Gastrocnemius medialis (tissue), 4 donors: ENCODE measurements around the gene TMEM169. TPM values are rescaled to one million over a fixed set of nuclear protein-coding genes. Genes with fewer than 3 reads are reported as not detected.

Experiments
- ATAC-seq, 2 donors: fragments of 150-250 bp; one replicate each; pipeline ENCODE4 v1.9.1; 2016
- DNase-seq, 2 donors: peaks; one replicate each; pipeline ENCODE4 v3.0.0-alpha.2; 2019
- H3K27ac ChIP-seq, 4 donors: fragments of 200-600 bp; sonication (generic); 1 replicate in 1 of 4; 2 replicates in 3 of 4; pipeline ENCODE4 v1.5.1; 2016 to 2018; ENCODE audit warnings: mild to moderate bottlenecking in 2 of 4, moderate library complexity in 1 of 4
- H3K27me3 ChIP-seq, 3 donors: fragments of 200-600 bp; sonication (generic) in 2 of 3; 1 replicate in 1 of 3; 2 replicates in 2 of 3; pipeline versions ENCODE4 v1.5.1 to v1.6.0; 2016 to 2019; ENCODE audit warnings: mild to moderate bottlenecking in 1 of 3, moderate library complexity in 1 of 3
- H3K36me3 ChIP-seq, 2 donors: fragments of 200-600 bp; sonication (generic) in 1 of 2; one replicate each; pipeline ENCODE4 v1.5.1; 2017 to 2018
- H3K4me1 ChIP-seq, 2 donors: fragments of 200-600 bp; sonication (generic) in 1 of 2; one replicate each; pipeline ENCODE4 v1.5.1; 2016 to 2017; ENCODE audit warnings: mild to moderate bottlenecking in 2 of 2
- H3K4me3 ChIP-seq, 4 donors: fragments of 200-600 bp; sonication (generic) in 3 of 4; 1 replicate in 1 of 4; 2 replicates in 3 of 4; pipeline ENCODE4 v1.5.1; 2016 to 2019; ENCODE audit warnings: mild to moderate bottlenecking in 2 of 4
- H3K9me3 ChIP-seq, 3 donors: fragments of 200-600 bp; sonication (generic) in 2 of 3; 1 replicate in 1 of 3; 2 replicates in 2 of 3; pipeline ENCODE4 v1.5.1; 2016 to 2019
- POLR2A ChIP-seq, 2 donors: fragments of 450-650 bp; IDR thresholded peaks; one replicate each; pipeline ENCODE4 v1.6.1; 2017; ENCODE audit warnings: antibody characterized with exemption in 2 of 2, mild to moderate bottlenecking in 2 of 2, moderate library complexity in 2 of 2
- in situ Hi-C, 4 donors: fragments of 200-750 bp; cut with MboI; loops; one replicate each; pipeline versions ENCODE4 v1.15.0 to v1.8.0; 2017; ENCODE audit warnings: low sequenced_read_pairs in 4 of 4
- intact Hi-C: fragments of 100-400 bp; cut with DNase I; formaldehyde crosslinking; loops from one replicate; pipeline ENCODE4 v1.15.1; 2023; ENCODE audit warnings: low total_unique reads
- total RNA-seq, 4 donors: library from RNA; depleted of rRNA; stranded (reverse); fragments of >200 nt; gene quantifications; one replicate each; pipeline versions ENCODE4 v1.1.0 to v1.2.3, GENCODE V29; 2016
- TF ChIP-seq, protein P1 (sequence below), 5 experiments: fragments of 450-650 bp in 3 of 5; fragments of 200-600 bp in 2 of 5; sonication (generic) in 2 of 5; IDR thresholded peaks in 4 of 5; conservative IDR thresholded peaks in 1 of 5; 1 replicate in 4 of 5; 2 replicates in 1 of 5; pipeline ENCODE4 v1.5.1; 2016 to 2019; ENCODE audit warnings: antibody characterized with exemption in 5 of 5, mild to moderate bottlenecking in 3 of 5, moderate library complexity in 3 of 5

TMEM169 gene
- total RNA-seq, 4 donors from 2014 or later = not detected

- intact Hi-C loops = loop anchor here (2.0 kb wide), 2 partner anchors 32 to 298 kb away; partner anchors contain the start of gene SMARCAL1
- no peaks in the 10 kb centered on the region for H3K27me3 ChIP-seq
- peak overlapping the region; percentile 78 to 87 (median 84) for H3K27ac ChIP-seq
- peak overlapping the region; percentile 56 to 71 (median 64) for H3K4me3 ChIP-seq
- no peaks in the 10 kb centered on the region for H3K9me3 ChIP-seq
- in situ Hi-C loops = loop anchor here (10.0 to 25.0 kb wide), 2 partner anchors 297 to 300 kb away; partner anchors contain the start of gene SMARCAL1 (in 4 of the 4)
- peak; percentile 96 to 98 for DNase-seq
- TF ChIP-seq, protein P1, sequence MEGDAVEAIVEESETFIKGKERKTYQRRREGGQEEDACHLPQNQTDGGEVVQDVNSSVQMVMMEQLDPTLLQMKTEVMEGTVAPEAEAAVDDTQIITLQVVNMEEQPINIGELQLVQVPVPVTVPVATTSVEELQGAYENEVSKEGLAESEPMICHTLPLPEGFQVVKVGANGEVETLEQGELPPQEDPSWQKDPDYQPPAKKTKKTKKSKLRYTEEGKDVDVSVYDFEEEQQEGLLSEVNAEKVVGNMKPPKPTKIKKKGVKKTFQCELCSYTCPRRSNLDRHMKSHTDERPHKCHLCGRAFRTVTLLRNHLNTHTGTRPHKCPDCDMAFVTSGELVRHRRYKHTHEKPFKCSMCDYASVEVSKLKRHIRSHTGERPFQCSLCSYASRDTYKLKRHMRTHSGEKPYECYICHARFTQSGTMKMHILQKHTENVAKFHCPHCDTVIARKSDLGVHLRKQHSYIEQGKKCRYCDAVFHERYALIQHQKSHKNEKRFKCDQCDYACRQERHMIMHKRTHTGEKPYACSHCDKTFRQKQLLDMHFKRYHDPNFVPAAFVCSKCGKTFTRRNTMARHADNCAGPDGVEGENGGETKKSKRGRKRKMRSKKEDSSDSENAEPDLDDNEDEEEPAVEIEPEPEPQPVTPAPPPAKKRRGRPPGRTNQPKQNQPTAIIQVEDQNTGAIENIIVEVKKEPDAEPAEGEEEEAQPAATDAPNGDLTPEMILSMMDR (IDR thresholded peaks at IDR 0.05 in 4 of 5, conservative IDR thresholded peaks at IDR 0.05 in 1 of 5) = peak; percentile 85 to 87 (median 86)
- TF ChIP-seq POLR2A (IDR thresholded peaks at IDR 0.05) = peak in 1 of 2 donors; percentile 37
- peaks cover 0 to 70% of the 10 kb centered on the region in 2 donors for H3K36me3 ChIP-seq
- peaks cover 22 to 34% of the 10 kb centered on the region in 2 donors for H3K4me1 ChIP-seq
- ATAC-seq = peak; percentile 100
Observed at GRCh38 chr2:216114714-216115531, 33.2 kb downstream of the TMEM169 start.

GRCh38 chr2:216116418-216116817, 34.7 kb downstream of the TMEM169 start:
- Histone ChIP-seq H3K4me3 (no peak overlapping the region), H3K27me3 (no peaks in the 10 kb centered on the region), H3K9me3 (no peaks in the 10 kb centered on the region), H3K4me1 (peaks cover 11 to 21% of the 10 kb centered on the region in 2 donors), H3K36me3 (peaks cover 0 to 74% of the 10 kb centered on the region in 2 donors), H3K27ac (no peak overlapping the region)
- intact Hi-C loops (no loop called here), in situ Hi-C loops (loop anchor here (10.0 to 25.0 kb wide), 2 partner anchors 296 to 298 kb away; partner anchors contain the start of gene SMARCAL1 (in 4 of the 4))
- TF ChIP-seq, protein P1 (IDR thresholded peaks at IDR 0.05 in 4 of 5, conservative IDR thresholded peaks at IDR 0.05 in 1 of 5) = no peak
- no peak for TF ChIP-seq POLR2A (IDR thresholded peaks at IDR 0.05)
- DNase-seq (no peak), ATAC-seq (no peak)

DNA sequence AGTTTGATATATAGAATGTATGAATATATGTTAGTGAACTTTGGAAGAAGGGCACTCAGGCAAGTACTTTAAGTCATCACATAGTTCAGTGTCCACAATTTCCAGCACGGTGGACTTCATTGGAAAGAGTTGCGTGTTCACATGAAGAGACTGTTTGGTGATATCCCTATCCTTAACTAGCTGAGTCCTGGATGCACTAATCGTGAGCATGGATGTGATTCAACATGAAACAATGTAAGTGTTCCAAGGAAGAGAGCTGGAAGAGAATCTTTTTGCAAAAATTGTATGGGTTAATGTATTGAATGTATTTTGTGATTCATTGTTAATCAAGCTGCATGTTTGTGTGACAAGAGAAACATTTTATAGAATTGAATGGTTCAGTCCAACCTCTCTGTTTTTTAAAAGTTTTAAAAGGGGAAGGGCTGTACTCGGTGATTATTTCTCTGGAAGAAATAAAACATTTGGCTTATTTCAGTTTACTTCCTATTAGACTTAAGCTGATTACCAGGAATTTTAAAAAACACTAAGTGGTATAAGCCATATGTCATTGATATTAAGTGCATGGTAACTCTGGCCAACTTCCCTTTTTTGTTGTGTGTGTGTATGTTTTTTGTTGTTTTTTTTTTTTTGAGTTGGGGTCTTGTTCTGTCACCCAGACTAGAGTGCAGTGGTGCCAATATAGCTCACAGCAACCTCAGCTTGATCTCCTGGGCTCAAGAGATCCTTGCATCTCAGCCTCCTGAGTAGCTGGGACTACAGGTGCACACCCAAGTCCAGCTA, 36.0 kb downstream of the TMEM169 start:
- H3K27ac ChIP-seq = no peak overlapping the region
- DNase-seq (no peak), ATAC-seq (no peak)
- H3K4me1 ChIP-seq = peaks cover 11 to 21% of the 10 kb centered on the region in 2 donors
- TF ChIP-seq, protein P1 (IDR thresholded peaks at IDR 0.05 in 4 of 5, conservative IDR thresholded peaks at IDR 0.05 in 1 of 5) = no peak
- no peak for TF ChIP-seq POLR2A (IDR thresholded peaks at IDR 0.05)
- H3K27me3 ChIP-seq = no peaks in the 10 kb centered on the region
- peaks cover 0 to 76% of the 10 kb centered on the region in 2 donors for H3K36me3 ChIP-seq
- in situ Hi-C loops = loop anchor here (10.0 to 25.0 kb wide), 2 partner anchors 295 to 297 kb away; partner anchors contain the start of gene SMARCAL1 (in 4 of the 4)
- no peaks in the 10 kb centered on the region for H3K9me3 ChIP-seq
- no peak overlapping the region for H3K4me3 ChIP-seq
- intact Hi-C loops = no loop called here

DNA sequence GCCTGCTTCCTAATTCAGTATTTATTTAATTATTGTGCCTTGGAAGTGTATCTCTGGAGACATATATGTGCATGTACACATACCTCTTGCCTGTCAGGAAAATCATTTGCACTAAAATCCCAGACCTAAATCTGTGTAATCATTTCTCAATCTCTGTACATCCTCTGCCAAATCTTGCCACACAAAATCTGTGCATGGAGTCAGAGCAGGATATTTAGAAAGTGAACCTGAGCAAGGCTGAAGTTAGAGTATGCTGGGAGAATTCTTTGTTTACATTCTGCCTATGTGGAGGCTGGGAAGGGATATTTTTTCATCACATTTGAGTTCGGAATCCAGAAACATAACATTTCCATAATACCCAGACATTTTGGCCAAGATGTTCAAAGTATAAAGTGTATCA, 36.8 kb downstream of the TMEM169 start:
- H3K36me3 ChIP-seq = peaks cover 0 to 76% of the 10 kb centered on the region in 2 donors
- no peak overlapping the region for H3K4me3 ChIP-seq
- in situ Hi-C loops (loop anchor here (10.0 to 25.0 kb wide), 2 partner anchors 294 to 296 kb away; partner anchors contain the start of gene SMARCAL1 (in 4 of the 4)), intact Hi-C loops (no loop called here)
- no peak for DNase-seq
- no peaks in the 10 kb centered on the region for H3K27me3 ChIP-seq
- H3K27ac ChIP-seq = no peak overlapping the region
- ATAC-seq = no peak
- H3K9me3 ChIP-seq = no peaks in the 10 kb centered on the region
- TF ChIP-seq, protein P1 (IDR thresholded peaks at IDR 0.05 in 4 of 5, conservative IDR thresholded peaks at IDR 0.05 in 1 of 5) = no peak
- no peak for TF ChIP-seq POLR2A (IDR thresholded peaks at IDR 0.05)
- peaks cover 11 to 16% of the 10 kb centered on the region in 2 donors for H3K4me1 ChIP-seq
